ENCODE data around the gene TRIM71. TPM values are rescaled to one million over a fixed set of nuclear protein-coding genes. Genes with fewer than 3 reads are reported as not detected.

TRIM71 gene
- total RNA-seq, 2 experiments from 2014 or later: 0.18 to 0.22 TPM

DNA sequence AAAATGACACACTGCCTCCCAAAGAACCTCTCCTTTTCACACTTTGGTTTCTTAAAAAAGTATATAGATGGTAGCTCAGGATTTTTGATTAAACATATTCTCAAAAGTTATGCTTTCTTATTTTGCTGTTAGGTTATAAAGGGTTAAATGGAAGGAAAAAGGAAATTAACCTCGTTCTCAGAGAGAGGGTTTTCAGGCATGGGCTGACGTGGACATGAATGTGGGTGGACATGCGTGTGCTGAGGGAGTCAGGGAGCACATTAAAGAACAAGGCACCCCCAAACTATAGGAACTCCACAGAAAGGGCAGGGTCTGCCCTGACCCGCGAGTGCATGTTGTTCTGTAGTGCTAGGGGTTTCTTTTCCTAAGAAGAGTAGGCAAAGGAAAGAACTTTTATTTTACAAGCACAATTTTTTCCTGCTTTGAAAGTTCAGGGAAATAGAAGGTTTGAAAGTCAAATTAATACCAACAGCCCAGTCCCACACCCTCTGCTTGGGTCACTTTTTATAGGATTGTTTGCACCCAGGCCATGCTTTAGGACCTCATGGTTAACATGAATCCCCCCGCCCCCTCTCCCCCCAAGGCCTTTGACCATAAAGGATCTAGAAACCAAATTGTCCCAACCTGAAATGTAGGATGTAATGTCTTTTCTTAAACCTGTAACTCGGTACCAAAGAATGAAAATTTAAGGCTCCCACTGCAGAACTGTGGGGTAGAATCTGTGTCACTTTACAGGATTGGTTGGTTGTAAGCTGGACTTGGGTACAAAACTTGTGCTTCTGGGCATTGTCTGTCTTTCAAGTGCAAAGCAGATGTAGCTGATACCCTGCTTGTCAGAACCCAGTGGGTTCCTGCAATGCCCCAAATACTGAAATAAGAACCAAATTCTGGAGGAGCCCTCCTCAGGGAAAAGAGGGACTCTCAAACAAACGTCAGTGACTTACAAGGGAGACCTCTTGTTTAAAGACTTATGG is 75.1 kb downstream of the TRIM71 start:
- H3K27ac Mint-ChIP-seq: no peak overlapping the region
- ATAC-seq: no peak
- POLR2A ChIA-PET: interaction anchor here (1.0 kb wide), 1 partner anchor 15 kb away, joined by 3 read pairs; no protein-coding TSS in a partner anchor
- no peaks in the 10 kb centered on the region for H3K4me1 Mint-ChIP-seq (ENCODE audit: low read depth)
- no peak overlapping the region for H3K4me3 Mint-ChIP-seq
- no peak for TF ChIP-seq CTCF (IDR thresholded peaks at IDR 0.05)
- H3K27me3 Mint-ChIP-seq: peaks cover 16% of the 10 kb centered on the region
- CTCF ChIA-PET: interaction anchor here (1.3 kb wide), 1 partner anchor 17 kb away, joined by 3 read pairs; no protein-coding TSS in a partner anchor
- intact Hi-C loops (cut with micrococcal nuclease): no loop called here
- H3K36me3 Mint-ChIP-seq (ENCODE audit: low read depth): no peaks in the 10 kb centered on the region
- DNase-seq: no peak
- H3K9me3 Mint-ChIP-seq: no peaks in the 10 kb centered on the region

DNA sequence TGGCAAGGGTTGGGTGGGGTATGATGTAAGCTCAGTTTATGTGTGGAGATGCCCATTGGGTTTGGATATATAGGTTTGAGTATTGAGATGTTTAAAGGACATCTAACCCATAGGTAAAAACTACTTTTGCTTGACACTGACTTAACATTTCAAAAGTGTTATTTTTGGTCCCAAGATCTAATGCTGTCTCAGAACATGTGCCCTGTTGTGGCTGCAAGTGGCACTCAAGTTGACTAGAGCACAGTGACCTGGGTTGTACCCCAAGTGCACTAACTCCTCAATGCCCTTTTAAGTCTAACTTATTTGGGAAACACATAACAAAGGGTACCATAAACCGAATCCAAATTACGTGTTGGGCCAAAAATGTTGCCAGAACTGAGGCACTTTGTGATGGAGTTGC is 77.2 kb downstream of the TRIM71 start:
- no peak for TF ChIP-seq CTCF (IDR thresholded peaks at IDR 0.05)
- Mint-ChIP-seq H3K27ac (no peak overlapping the region), H3K4me1 (ENCODE audit: low read depth) (no peaks in the 10 kb centered on the region), H3K9me3 (no peaks in the 10 kb centered on the region), H3K36me3 (ENCODE audit: low read depth) (no peaks in the 10 kb centered on the region), H3K27me3 (peaks cover 18% of the 10 kb centered on the region), H3K4me3 (no peak overlapping the region)
- DNase-seq (no peak), ATAC-seq (no peak)
- ChIA-PET POLR2A (interaction anchor here (1.2 kb wide), 1 partner anchor 57 kb away, joined by 5 read pairs; no protein-coding TSS in a partner anchor), CTCF (interaction anchor here (1.4 kb wide), 1 partner anchor 8 kb away, joined by 3 read pairs; no protein-coding TSS in a partner anchor)
- intact Hi-C loops (cut with micrococcal nuclease): no loop called here

- Mint-ChIP-seq H3K4me3 (no peak overlapping the region), H3K4me1 (ENCODE audit: low read depth) (no peaks in the 10 kb centered on the region), H3K9me3 (no peaks in the 10 kb centered on the region), H3K27ac (no peak overlapping the region), H3K36me3 (ENCODE audit: low read depth) (no peaks in the 10 kb centered on the region), H3K27me3 (peaks cover 18% of the 10 kb centered on the region)
- no peak for TF ChIP-seq CTCF (IDR thresholded peaks at IDR 0.05)
- ATAC-seq (no peak), DNase-seq (no peak)
- intact Hi-C loops (cut with micrococcal nuclease): no loop called here
- POLR2A ChIA-PET: interaction anchor here (1.2 kb wide), 1 partner anchor 57 kb away, joined by 5 read pairs; no protein-coding TSS in a partner anchor
- CTCF ChIA-PET: no interaction called here
Observed at GRCh38 chr3:32895701-32896100, 77.9 kb downstream of the TRIM71 start.

GRCh38 chr3:32896143-32896542 is 78.3 kb downstream of the TRIM71 start:
- no peaks in the 10 kb centered on the region for H3K36me3 Mint-ChIP-seq (ENCODE audit: low read depth)
- intact Hi-C loops (cut with micrococcal nuclease): no loop called here
- POLR2A ChIA-PET: no interaction called here
- ATAC-seq: no peak
- CTCF ChIA-PET: no interaction called here
- no peak overlapping the region for H3K4me3 Mint-ChIP-seq
- H3K4me1 Mint-ChIP-seq (ENCODE audit: low read depth): no peaks in the 10 kb centered on the region
- H3K9me3 Mint-ChIP-seq: no peaks in the 10 kb centered on the region
- peaks cover 19% of the 10 kb centered on the region for H3K27me3 Mint-ChIP-seq
- H3K27ac Mint-ChIP-seq: no peak overlapping the region
- no peak for TF ChIP-seq CTCF (IDR thresholded peaks at IDR 0.05)
- DNase-seq: no peak

All from activated CD8-positive, alpha-beta T cell treated with anti-CD3 and anti-CD28 coated beads for 36 hours (primary cell).